HG03095 (cell line): ENCODE measurements around the gene BRAP.
"Not testable (repeated sequence)": the region's sequence is repeated elsewhere in the genome, so short reads cannot be mapped to it uniquely, and the experiment has no call there.

Experiments used
- ATAC-seq: cut with Tn5 transposase; IDR thresholded peaks from one replicate; pipeline ENCODE4 v1.9.1; 2021; ENCODE audit warnings: moderate library complexity; ENCODE audit not compliant: unreplicated experiment

The BRAP gene

GRCh38 chr12:111677186-111677585, 8.6 kb downstream of the BRAP start:
- ATAC-seq, result no peak

- no peak for ATAC-seq
Measured at GRCh38 chr12:111673503-111673902, 12.3 kb downstream of the BRAP start.

- no peak for ATAC-seq
Measured at GRCh38 chr12:111672822-111673381, 12.9 kb downstream of the BRAP start.

- ATAC-seq, result no peak
Measured at GRCh38 chr12:111664961-111665865, 20.5 kb downstream of the BRAP start.

GRCh38 chr12:111664499-111664898, 21.3 kb downstream of the BRAP start:
- no peak for ATAC-seq

- no peak for ATAC-seq
Measured at GRCh38 chr12:111656016-111656415, 29.7 kb downstream of the BRAP start.

- no peak for ATAC-seq
Measured at GRCh38 chr12:111655356-111655755, 30.4 kb downstream of the BRAP start.

- ATAC-seq, result no peak
Measured at GRCh38 chr12:111653596-111653995, 32.2 kb downstream of the BRAP start.

- ATAC-seq, result not testable (repeated sequence)
Measured at GRCh38 chr12:111652530-111652929, 33.2 kb downstream of the BRAP start.

- no peak for ATAC-seq
Measured at GRCh38 chr12:111650912-111651311, 34.8 kb downstream of the BRAP start.

GRCh38 chr12:111645433-111645832, 40.3 kb downstream of the BRAP start:
- no peak for ATAC-seq

- ATAC-seq, result no peak
Measured at GRCh38 chr12:111643427-111643826, 42.3 kb downstream of the BRAP start.

- no peak for ATAC-seq
Measured at GRCh38 chr12:111642681-111643426, 42.9 kb downstream of the BRAP start.

GRCh38 chr12:111640506-111640905, 45.2 kb downstream of the BRAP start:
- ATAC-seq, result no peak

GRCh38 chr12:111638556-111638955, 47.2 kb downstream of the BRAP start:
- no peak for ATAC-seq

GRCh38 chr12:111636209-111636945, 49.4 kb downstream of the BRAP start:
- ATAC-seq, result no peak

- ATAC-seq, result no peak
Measured at GRCh38 chr12:111635524-111635923, 50.2 kb downstream of the BRAP start.

GRCh38 chr12:111628505-111629260, 57.1 kb downstream of the BRAP start:
- ATAC-seq, result no peak

- ATAC-seq, result no peak
Measured at GRCh38 chr12:111626230-111626629, 59.5 kb downstream of the BRAP start.

GRCh38 chr12:111624540-111624939, 61.2 kb downstream of the BRAP start:
- no peak for ATAC-seq
